Kidney (tissue), 14 donors: ENCODE results near the gene TOB1. TPM values are rescaled to one million over a fixed set of nuclear protein-coding genes. Genes with fewer than 3 reads are reported as not detected.

Source experiments
- DNase-seq, 5 donors: peaks; one replicate each; pipeline ENCODE4 v3.0.0-alpha.2; 2013 to 2020
- FAIRE-seq: peaks from 2 replicates; lab custom pipeline; 2012; peaks lifted over from hg19 to GRCh38; lab: Jason Lieb, UNC
- H3K27ac ChIP-seq, 2 donors: one replicate each; pipeline ENCODE4 v1.7.0; 2013; ENCODE audit warnings: low read depth in 2 of 2, low read length in 2 of 2, inconsistent platforms in 1 of 2
- H3K27me3 ChIP-seq: one replicate; pipeline ENCODE4 v1.7.1; 2013; ENCODE audit warnings: low read length, inconsistent platforms; ENCODE audit not compliant: control insufficient read depth, insufficient read depth
- H3K36me3 ChIP-seq, 3 donors: one replicate each; pipeline versions ENCODE4 v1.7.0 to v1.7.1; 2013; ENCODE audit warnings: low read length in 3 of 3, control low read depth in 1 of 3, inconsistent platforms in 1 of 3; ENCODE audit not compliant: insufficient read depth in 3 of 3, control insufficient read depth in 2 of 3
- H3K4me1 ChIP-seq, 3 donors: one replicate each; pipeline versions ENCODE4 v1.7.0 to v1.7.1; 2013; ENCODE audit warnings: low read length in 3 of 3, inconsistent platforms in 1 of 3, low read depth in 1 of 3; ENCODE audit not compliant: control insufficient read depth in 2 of 3, insufficient read depth in 2 of 3
- H3K4me3 ChIP-seq, 3 donors: one replicate each; pipeline versions ENCODE4 v1.7.0 to v1.8.1; 2013; ENCODE audit warnings: low read length in 3 of 3, control low read depth in 1 of 3, inconsistent platforms in 1 of 3
- H3K9ac ChIP-seq, 3 donors: one replicate each; pipeline versions ENCODE4 v1.7.0 to v1.7.1; 2013; ENCODE audit warnings: low read length in 3 of 3, control low read depth in 1 of 3, inconsistent platforms in 1 of 3
- H3K9me3 ChIP-seq, 3 donors: one replicate each; pipeline versions ENCODE4 v1.7.0 to v1.7.1; 2013; ENCODE audit warnings: low read length in 3 of 3, control low read depth in 1 of 3, inconsistent platforms in 1 of 3; ENCODE audit not compliant: control insufficient read depth in 2 of 3, insufficient read depth in 1 of 3
- CTCF ChIP-seq: IDR thresholded peaks from 3 replicates; pipeline ENCODE4 v1.5.1; 2012; ENCODE audit warnings: mild to moderate bottlenecking, moderate library complexity, borderline replicate concordance; ENCODE audit not compliant: insufficient read depth; ENCODE audit errors: extremely low read depth
- intact Hi-C: fragments of 100-400 bp; cut with DNase I; formaldehyde crosslinking; loops from one replicate; pipeline ENCODE4 v1.11.1; 2022
- polyA plus RNA-seq: library from polyadenylated mRNA; stranded (reverse); fragments of 350-450 nt; fragmentation: Illumina TruSeq; extraction: RNeasy Lipid Tissue Mini Kit (QIAGEN cat#74804); gene quantifications from one replicate; pipeline ENCODE4 v1.2.3, GENCODE V29; 2014; ENCODE audit warnings: low read depth, low replicate concordance; ENCODE audit not compliant: insufficient read depth
- total RNA-seq: library from RNA; stranded (reverse); fragmentation: NEBNext Ultra II Directional; extraction: Animal tissue kit (Norgen Biotek cat#: 25700); gene quantifications from one replicate; pipeline ENCODE4 v1.2.1, GENCODE V29; 2021
- donor health status: control.
- donor health status: control.
- donor health status: control.
- donor health status: control.
- donor health status: control.
- donor health status: DM: yes; HTN: yes; CAD: no.
- donor health status: Normal renal cell carcinoma (clear cell type).

TOB1 gene
- total and polyA plus RNA-seq, 2 donors from 2014 or later, result 52.5 to 141 TPM

GRCh38 chr17:50840311-50840851, 25.8 kb downstream of the TOB1 start:
- peak in 2 of 5 donors; percentile 48 to 52 for DNase-seq
- H3K9me3 ChIP-seq, result no peaks in the 10 kb centered on the region
- intact Hi-C loops, result loop anchor here (5.0 to 10.0 kb wide), 2 partner anchors 58 to 296 kb away; partner anchors contain the start of gene SPATA20
- H3K36me3 ChIP-seq, result no peaks in the 10 kb centered on the region
- H3K9ac ChIP-seq, result no peak overlapping the region
- H3K4me1 ChIP-seq, result no peaks in the 10 kb centered on the region
- no peak overlapping the region for H3K4me3 ChIP-seq
- no peaks in the 10 kb centered on the region for H3K27me3 ChIP-seq
- no peak for TF ChIP-seq CTCF
- FAIRE-seq, result no peak
- H3K27ac ChIP-seq, result no peak overlapping the region

GRCh38 chr17:50839591-50840310, 26.4 kb downstream of the TOB1 start:
- DNase-seq, result peak in 1 of 5 donors; percentile 65
- no peak for FAIRE-seq

GRCh38 chr17:50837980-50838954, 27.9 kb downstream of the TOB1 start:
- H3K27me3 ChIP-seq, result no peaks in the 10 kb centered on the region
- intact Hi-C loops, result no loop called here
- peaks cover 0 to 2% (median 0%) of the 10 kb centered on the region in 3 donors for H3K4me1 ChIP-seq
- no peaks in the 10 kb centered on the region for H3K9me3 ChIP-seq
- no peak overlapping the region for H3K4me3 ChIP-seq
- H3K27ac ChIP-seq, result no peak overlapping the region
- no peak overlapping the region for H3K9ac ChIP-seq
- DNase-seq (peak in 1 of 5 donors; percentile 31), FAIRE-seq (no peak)
- TF ChIP-seq CTCF, result no peak
- H3K36me3 ChIP-seq, result no peaks in the 10 kb centered on the region

More at GRCh38 chr17:50839591-50840310, 26.4 kb downstream of the TOB1 start:
- Histone ChIP-seq H3K4me3 (no peak overlapping the region), H3K27ac (no peak overlapping the region), H3K27me3 (no peaks in the 10 kb centered on the region), H3K4me1 (peaks cover 0 to under 1% (median 0%) of the 10 kb centered on the region in 3 donors), H3K36me3 (no peaks in the 10 kb centered on the region), H3K9ac (no peak overlapping the region), H3K9me3 (no peaks in the 10 kb centered on the region)
- intact Hi-C loops, result loop anchor here (5.0 to 10.0 kb wide), 2 partner anchors 57 to 295 kb away; partner anchors contain the start of gene SPATA20
- no peak for TF ChIP-seq CTCF
